Body of pancreas (tissue), 4 donors: ENCODE data around the gene MUC6.

Experiments
- CTCF ChIP-seq, 7 experiments: fragments of 450-650 bp in 4 of 7; fragments of 200-600 bp in 3 of 7; sonication (generic) in 3 of 7; IDR thresholded peaks; one replicate each; pipeline ENCODE4 v1.5.1; 2016 to 2019; ENCODE audit warnings: antibody characterized with exemption in 7 of 7
- POLR2A ChIP-seq, 3 donors: fragments of 450-650 bp; IDR thresholded peaks; one replicate each; pipeline ENCODE4 v1.6.1; 2016; ENCODE audit warnings: antibody characterized with exemption in 3 of 3, mild to moderate bottlenecking in 2 of 3

- TF ChIP-seq CTCF (IDR thresholded peaks at IDR 0.05) = no peak
- no peak for TF ChIP-seq POLR2A (IDR thresholded peaks at IDR 0.05)
Observed at GRCh38 chr11:1000357-1001278, 35.9 kb downstream of the MUC6 start.
